Upper lobe of left lung (tissue), 6 donors: ENCODE results near the gene IPPK. TPM values are rescaled to one million over a fixed set of nuclear protein-coding genes. Genes with fewer than 3 reads are reported as not detected.

Experiments used
- ATAC-seq, 2 donors: fragments of 200-7000 bp; cut with Tn5 transposase; one replicate each; pipeline ENCODE4 v1.9.1; 2022; ENCODE audit warnings: mild to moderate bottlenecking in 2 of 2, moderate library complexity in 2 of 2; ENCODE audit not compliant: low FRiP score in 2 of 2
- DNase-seq, 2 donors: peaks; one replicate each; pipeline ENCODE4 v3.0.0-alpha.2; 2019 to 2020
- H3K27ac ChIP-seq, 4 donors: fragments of 200-600 bp; sonication (generic); one replicate each; pipeline ENCODE4 v1.5.1; 2016 to 2019
- H3K27me3 ChIP-seq, 4 donors: fragments of 200-600 bp; sonication (generic); one replicate each; pipeline ENCODE4 v1.5.1; 2017 to 2019
- H3K36me3 ChIP-seq, 4 donors: fragments of 200-600 bp; sonication (generic); one replicate each; pipeline ENCODE4 v1.5.1; 2016 to 2019
- H3K4me1 ChIP-seq, 4 donors: fragments of 200-600 bp; sonication (generic); one replicate each; pipeline ENCODE4 v1.5.1; 2018 to 2019
- H3K4me3 ChIP-seq, 4 donors: fragments of 200-600 bp; sonication (generic); one replicate each; pipeline ENCODE4 v1.5.1; 2017 to 2019; ENCODE audit warnings: mild to moderate bottlenecking in 2 of 4, moderate library complexity in 1 of 4
- H3K9me3 ChIP-seq, 4 donors: fragments of 200-600 bp; sonication (generic); one replicate each; pipeline ENCODE4 v1.5.1; 2018 to 2019
- EP300 ChIP-seq, 4 donors: sonication (generic); formaldehyde crosslinking; IDR thresholded peaks; one replicate each; pipeline ENCODE4 v1.5.1; 2017; ENCODE audit warnings: antibody characterized with exemption in 4 of 4, control low read depth in 2 of 4
- POLR2A ChIP-seq, 4 donors: fragments of 450-650 bp; IDR thresholded peaks; one replicate each; pipeline ENCODE4 v1.5.1; 2016 to 2017; ENCODE audit warnings: antibody characterized with exemption in 4 of 4, mild to moderate bottlenecking in 2 of 4
- POLR2AphosphoS5 ChIP-seq, 2 donors: sonication (generic); formaldehyde crosslinking; IDR thresholded peaks; one replicate each; pipeline ENCODE4 v1.5.1; 2017; ENCODE audit warnings: antibody characterized with exemption in 2 of 2
- WGBS, 2 donors: methylation state at CpG; one replicate each; pipeline ENCODE4 v1.1.5; 2017 to 2018; 5-methylcytosine and 5-hydroxymethylcytosine counted together
- total RNA-seq, 6 donors: library from RNA; depleted of rRNA in 4 of 6; stranded (reverse); fragments of >200 nt in 4 of 6; gene quantifications; one replicate each; pipeline versions ENCODE4 v1.1.0 to v1.2.1, GENCODE V29; 2016 to 2021
- TF ChIP-seq, protein P1 (sequence below), 6 experiments: fragments of 450-650 bp in 4 of 6; fragments of 200-600 bp in 2 of 6; sonication (generic) in 2 of 6; IDR thresholded peaks; one replicate each; pipeline ENCODE4 v1.5.1; 2016 to 2019; ENCODE audit warnings: antibody characterized with exemption in 6 of 6
- donor health status: DM: no; HTN: no; CAD: no; lungs with moderate emphysema.
- donor health status: DM: no; HTN: yes; CAD: no; lungs with severe emphysema.

IPPK gene
- total RNA-seq, 6 donors from 2014 or later, result 4.7 to 16.6 (median 6.5) TPM

DNA sequence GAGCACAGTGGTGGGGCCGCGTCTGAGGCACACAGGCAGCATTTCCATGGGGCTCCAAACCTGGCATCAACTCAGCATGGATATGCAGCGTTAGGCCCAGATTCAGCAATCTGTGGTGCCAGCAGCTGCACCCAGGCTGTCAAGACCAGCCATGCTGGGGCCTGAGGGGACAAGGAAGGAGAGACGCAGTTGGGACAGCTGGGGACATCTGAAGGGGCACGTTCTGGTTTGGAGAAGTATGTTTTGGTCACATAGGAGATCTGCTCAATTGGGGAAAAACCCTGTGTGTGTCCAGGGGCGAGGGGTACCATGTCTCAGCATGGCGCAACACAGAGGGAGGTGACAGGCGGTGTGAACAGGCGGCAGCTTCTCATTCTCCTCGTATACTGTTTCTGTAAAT is 67.5 kb downstream of the IPPK start:
- TF ChIP-seq, protein P1, sequence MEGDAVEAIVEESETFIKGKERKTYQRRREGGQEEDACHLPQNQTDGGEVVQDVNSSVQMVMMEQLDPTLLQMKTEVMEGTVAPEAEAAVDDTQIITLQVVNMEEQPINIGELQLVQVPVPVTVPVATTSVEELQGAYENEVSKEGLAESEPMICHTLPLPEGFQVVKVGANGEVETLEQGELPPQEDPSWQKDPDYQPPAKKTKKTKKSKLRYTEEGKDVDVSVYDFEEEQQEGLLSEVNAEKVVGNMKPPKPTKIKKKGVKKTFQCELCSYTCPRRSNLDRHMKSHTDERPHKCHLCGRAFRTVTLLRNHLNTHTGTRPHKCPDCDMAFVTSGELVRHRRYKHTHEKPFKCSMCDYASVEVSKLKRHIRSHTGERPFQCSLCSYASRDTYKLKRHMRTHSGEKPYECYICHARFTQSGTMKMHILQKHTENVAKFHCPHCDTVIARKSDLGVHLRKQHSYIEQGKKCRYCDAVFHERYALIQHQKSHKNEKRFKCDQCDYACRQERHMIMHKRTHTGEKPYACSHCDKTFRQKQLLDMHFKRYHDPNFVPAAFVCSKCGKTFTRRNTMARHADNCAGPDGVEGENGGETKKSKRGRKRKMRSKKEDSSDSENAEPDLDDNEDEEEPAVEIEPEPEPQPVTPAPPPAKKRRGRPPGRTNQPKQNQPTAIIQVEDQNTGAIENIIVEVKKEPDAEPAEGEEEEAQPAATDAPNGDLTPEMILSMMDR (IDR thresholded peaks at IDR 0.05), result no peak
- no peak for TF ChIP-seq EP300 (IDR thresholded peaks at IDR 0.05)
- TF ChIP-seq POLR2AphosphoS5 (IDR thresholded peaks at IDR 0.05), result no peak
- no peak for TF ChIP-seq POLR2A (IDR thresholded peaks at IDR 0.05)
- no peak overlapping the region for H3K4me3 ChIP-seq
- H3K36me3 ChIP-seq, result no peaks in the 10 kb centered on the region
- H3K9me3 ChIP-seq, result no peaks in the 10 kb centered on the region
- H3K27ac ChIP-seq, result no peak overlapping the region
- peaks cover 0 to 13% (median under 1%) of the 10 kb centered on the region in 4 donors for H3K4me1 ChIP-seq
- DNase-seq (no peak), ATAC-seq (no peak)
- H3K27me3 ChIP-seq, result no peaks in the 10 kb centered on the region
- 89 to 91% methylated on average over 10 of the region's 10 CpGs for WGBS, 2 donors

DNA sequence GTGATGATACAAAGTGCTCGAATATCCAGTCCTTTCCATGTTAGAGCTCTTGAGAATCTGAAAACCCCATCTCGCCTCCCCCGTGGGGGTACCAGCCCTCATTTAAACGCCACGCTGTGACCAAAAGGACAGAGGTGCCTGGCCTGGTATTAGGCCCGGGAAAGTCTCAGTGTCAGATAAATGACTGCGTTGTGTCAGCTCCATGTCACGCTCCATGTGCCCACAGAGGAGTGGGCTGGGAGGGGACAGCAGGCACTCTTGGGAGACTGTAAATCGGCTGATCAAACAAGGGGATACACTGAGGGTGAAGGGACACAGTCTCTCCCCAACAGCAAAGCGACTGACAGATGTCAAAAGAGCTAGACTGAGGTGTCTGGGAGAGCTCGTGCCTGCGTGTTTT is 68.5 kb downstream of the IPPK start:
- ATAC-seq (no peak), DNase-seq (no peak)
- H3K4me1 ChIP-seq, result peaks cover 0 to 13% (median 0%) of the 10 kb centered on the region in 4 donors
- TF ChIP-seq, protein P1 (IDR thresholded peaks at IDR 0.05), result no peak
- TF ChIP-seq EP300 (IDR thresholded peaks at IDR 0.05) (no peak), POLR2AphosphoS5 (IDR thresholded peaks at IDR 0.05) (no peak), POLR2A (IDR thresholded peaks at IDR 0.05) (no peak)
- H3K36me3 ChIP-seq, result no peaks in the 10 kb centered on the region
- H3K4me3 ChIP-seq, result no peak overlapping the region
- H3K9me3 ChIP-seq, result no peaks in the 10 kb centered on the region
- 85 to 86% methylated on average over 11 to 12 of the region's 12 CpGs for WGBS, 2 donors
- peak overlapping the region in 3 of 4 donors; percentile 36 to 41 (median 37) for H3K27ac ChIP-seq
- no peaks in the 10 kb centered on the region for H3K27me3 ChIP-seq

DNA sequence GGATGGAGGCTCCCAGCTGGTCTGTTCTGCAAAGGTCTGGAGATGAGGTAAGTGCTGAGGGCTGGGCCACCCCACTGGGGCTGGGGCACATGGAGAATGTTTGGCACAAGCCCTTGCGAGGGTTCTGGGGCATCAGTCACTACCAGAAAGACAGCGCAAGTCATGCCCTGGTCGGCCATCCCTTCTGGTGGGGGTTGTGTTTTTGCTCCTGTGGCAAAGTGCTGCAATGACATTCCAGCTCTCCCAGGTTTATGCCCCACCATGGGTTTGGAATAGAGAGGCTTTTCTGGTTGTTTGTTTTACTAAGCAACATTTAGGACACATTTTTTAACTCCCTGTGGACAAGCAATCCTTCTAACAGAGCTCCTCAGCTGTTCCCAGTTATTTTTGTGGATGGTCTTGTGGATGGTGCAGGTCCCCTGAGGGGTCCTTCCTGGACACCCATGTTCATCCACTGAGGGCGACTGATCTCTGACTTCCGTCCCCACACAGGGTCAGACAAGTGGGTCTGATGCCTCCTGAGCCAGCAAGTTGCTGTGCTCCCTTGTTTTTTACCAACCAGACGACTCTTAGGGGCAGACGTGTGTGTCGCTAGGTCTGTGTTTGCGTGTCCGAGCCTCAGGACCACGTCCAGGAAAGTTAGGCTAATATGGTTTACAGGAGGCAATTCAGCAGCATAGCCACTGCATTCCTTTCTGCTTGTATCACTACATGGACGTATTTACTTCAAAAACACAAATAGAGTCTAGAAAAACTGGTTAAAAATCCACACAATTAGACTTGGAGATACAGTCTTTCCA is 69.3 kb downstream of the IPPK start:
- no peak for DNase-seq
- Histone ChIP-seq H3K9me3 (no peaks in the 10 kb centered on the region), H3K4me1 (peaks cover 0 to 13% (median 0%) of the 10 kb centered on the region in 4 donors), H3K4me3 (no peak overlapping the region), H3K27me3 (no peaks in the 10 kb centered on the region), H3K27ac (peak overlapping the region in 3 of 4 donors; percentile 36 to 41 (median 37)), H3K36me3 (no peaks in the 10 kb centered on the region)
- WGBS, 2 donors, result 71 to 81% methylated on average over 11 to 12 of the region's 12 CpGs
- ATAC-seq, result peak in 1 of 2 donors; percentile 82
- TF ChIP-seq, protein P1 (IDR thresholded peaks at IDR 0.05), result no peak

DNA sequence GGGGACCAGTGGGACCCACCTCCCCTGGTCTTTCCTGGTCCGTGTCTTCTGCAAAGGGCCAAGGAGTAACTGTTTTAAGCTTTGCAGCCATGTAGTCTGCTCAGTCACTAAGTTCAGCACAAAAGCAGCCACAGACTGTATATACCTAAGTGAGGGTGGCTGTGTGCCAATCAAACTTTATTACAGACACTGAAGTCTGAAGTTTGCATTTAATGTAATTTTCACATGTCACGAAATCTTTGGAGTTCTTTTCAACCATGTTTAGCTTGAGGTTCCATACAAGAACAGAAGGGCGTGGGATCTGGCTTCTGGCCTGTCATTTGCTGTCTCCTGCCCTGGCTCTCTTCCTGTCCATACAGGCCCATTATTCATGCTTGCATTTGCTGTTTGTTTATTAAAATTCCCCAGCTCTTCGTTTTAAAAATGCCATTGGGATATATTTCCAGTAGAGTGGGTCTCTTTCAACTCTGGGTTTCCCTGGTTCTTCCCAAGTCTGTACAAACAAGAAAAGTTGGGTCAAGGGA is 69.9 kb downstream of the IPPK start:
- Histone ChIP-seq H3K9me3 (no peaks in the 10 kb centered on the region), H3K36me3 (no peaks in the 10 kb centered on the region), H3K27me3 (no peaks in the 10 kb centered on the region), H3K27ac (peak overlapping the region in 2 of 4 donors; percentile 24 to 39), H3K4me3 (no peak overlapping the region), H3K4me1 (peaks cover 0 to 13% (median 0%) of the 10 kb centered on the region in 4 donors)
- no peak for DNase-seq
- TF ChIP-seq POLR2A (IDR thresholded peaks at IDR 0.05) (no peak), EP300 (IDR thresholded peaks at IDR 0.05) (no peak), POLR2AphosphoS5 (IDR thresholded peaks at IDR 0.05) (no peak)
- TF ChIP-seq, protein P1 (IDR thresholded peaks at IDR 0.05), result no peak
- WGBS, 2 donors, result 64 to 74% methylated on average over 4 of the region's 4 CpGs
- no peak for ATAC-seq
